ENCODE results near the gene HDAC5.

- TF ChIP-seq CTCF (IDR thresholded peaks at IDR 0.05) (no peak), POLR2AphosphoS5 (IDR thresholded peaks at IDR 0.05) (no peak), POLR2A (IDR thresholded peaks at IDR 0.05) (no peak)
Measured at GRCh38 chr17:44074911-44075285, 48.5 kb downstream of the HDAC5 start.

Measured in prostate gland (tissue), 2 donors.